ENCODE measurements around the gene PLA2G6. TPM values are rescaled to one million over a fixed set of nuclear protein-coding genes. Genes with fewer than 3 reads are reported as not detected.

The PLA2G6 gene
- total and polyA plus RNA-seq, 2 of the 4 experiments (the other 2 are of a cell fraction): 6.1 to 10.3 TPM

DNA sequence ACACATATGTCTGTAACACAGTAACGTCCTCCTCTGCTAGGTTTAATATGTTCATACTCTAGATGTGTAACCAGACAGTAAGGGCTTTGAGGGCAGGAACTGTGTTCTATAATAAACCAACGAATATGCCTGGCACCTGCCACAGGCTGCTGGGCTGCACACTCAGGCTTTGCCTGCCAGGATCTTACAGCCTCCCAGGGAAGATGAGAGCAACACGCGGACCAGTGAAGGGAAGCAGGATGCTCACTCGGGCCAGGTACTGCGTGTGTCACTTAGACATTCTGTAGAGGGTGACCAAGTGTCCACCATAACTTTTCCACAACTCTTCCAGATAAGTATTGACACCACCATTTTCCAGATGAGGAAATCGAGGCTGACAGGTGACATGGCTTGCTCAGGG is 49.5 kb downstream of the PLA2G6 start:
- H2BK120ac ChIP-seq (ENCODE audit: low read depth, low read length): no peak overlapping the region
- no peak overlapping the region for H2AFZ ChIP-seq (replicated peaks; ENCODE audit: low read length, poor library complexity)
- H3K23ac ChIP-seq (ENCODE audit: low read depth, low read length): no peak overlapping the region
- H3K56ac ChIP-seq (ENCODE audit: extremely low read depth, insufficient read depth, low read length): no peak overlapping the region
- H4K20me1 ChIP-seq (ENCODE audit: insufficient read depth, low read length): no peaks in the 10 kb centered on the region
- intact Hi-C loops (cut with micrococcal nuclease) (no loop called here), in situ Hi-C loops (cut with MboI; ENCODE audit: low sequenced_read_pairs) (no loop called here), dilution Hi-C loops (cut with HindIII; ENCODE audit: low sequenced_read_pairs, unreplicated experiment) (no loop called here)
- no peak overlapping the region for H2BK20ac ChIP-seq (ENCODE audit: low read depth, low read length)
- no peaks in the 10 kb centered on the region for H3K27me3 ChIP-seq (ENCODE audit: control insufficient read depth, insufficient read depth, low read length)
- ATAC-seq (ENCODE audit: low read depth) (no peak), DNase-seq (no peak)
- H2BK5ac ChIP-seq (ENCODE audit: low read depth, low read length, poor library complexity, severe bottlenecking): no peak overlapping the region
- H3K4ac ChIP-seq (ENCODE audit: low read depth, low read length): no peak overlapping the region
- H3K4me2 ChIP-seq (ENCODE audit: low read depth, low read length): no peak overlapping the region
- no peak overlapping the region for H2BK15ac ChIP-seq (ENCODE audit: low read depth, low read length)
- no peak overlapping the region for H3K27ac ChIP-seq (ENCODE audit: insufficient read depth, low read length)
- H3K36me3 ChIP-seq (ENCODE audit: control insufficient read depth, insufficient read depth, low read length): no peaks in the 10 kb centered on the region
- peaks cover 2% of the 10 kb centered on the region; the same call in 1 of the 2 replicates for H3K9me1 ChIP-seq (ENCODE audit: insufficient read depth, low read length)
- H3K9me3 ChIP-seq (ENCODE audit: control insufficient read depth, insufficient read depth, low read length): no peaks in the 10 kb centered on the region
- TF ChIP-seq MAZ (IDR thresholded peaks at IDR 0.05; ENCODE audit: borderline replicate concordance, low read depth, low read length): no peak
- no peak for TF ChIP-seq CHD1 (IDR thresholded peaks at IDR 0.05; ENCODE audit: low read depth, low read length)
- TF ChIP-seq NFE2L2 (IDR thresholded peaks at IDR 0.05; ENCODE audit: low read depth, low read length): no peak
- no peak for TF ChIP-seq BHLHE40 (IDR thresholded peaks at IDR 0.05; ENCODE audit: low read depth, low read length)
- TF ChIP-seq FOS (IDR thresholded peaks at IDR 0.05; ENCODE audit: low read depth, low read length): no peak
- TF ChIP-seq, protein P1, sequence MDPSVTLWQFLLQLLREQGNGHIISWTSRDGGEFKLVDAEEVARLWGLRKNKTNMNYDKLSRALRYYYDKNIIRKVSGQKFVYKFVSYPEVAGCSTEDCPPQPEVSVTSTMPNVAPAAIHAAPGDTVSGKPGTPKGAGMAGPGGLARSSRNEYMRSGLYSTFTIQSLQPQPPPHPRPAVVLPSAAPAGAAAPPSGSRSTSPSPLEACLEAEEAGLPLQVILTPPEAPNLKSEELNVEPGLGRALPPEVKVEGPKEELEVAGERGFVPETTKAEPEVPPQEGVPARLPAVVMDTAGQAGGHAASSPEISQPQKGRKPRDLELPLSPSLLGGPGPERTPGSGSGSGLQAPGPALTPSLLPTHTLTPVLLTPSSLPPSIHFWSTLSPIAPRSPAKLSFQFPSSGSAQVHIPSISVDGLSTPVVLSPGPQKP (IDR thresholded peaks at IDR 0.05; ENCODE audit: borderline replicate concordance, low read depth, low read length): no peak
- TF ChIP-seq MXI1 (IDR thresholded peaks at IDR 0.05; ENCODE audit: borderline replicate concordance, low read depth, low read length): no peak
- no peak for TF ChIP-seq RAD21 (IDR thresholded peaks at IDR 0.05; ENCODE audit: low read length)
- no peak overlapping the region for H4K8ac ChIP-seq (ENCODE audit: low read depth in 2 of 2, low read length in 2 of 2)
- no peak overlapping the region for H3K18ac ChIP-seq (ENCODE audit: low read depth, low read length)
- no peak overlapping the region for H4K91ac ChIP-seq (ENCODE audit: insufficient read depth, low read depth, low read length)
- no peaks in the 10 kb centered on the region for H3K79me1 ChIP-seq (ENCODE audit: low read depth in 1 of 2, low read length in 2 of 2)
- H2AK9ac ChIP-seq (replicated peaks; ENCODE audit: low read depth, low read length, poor library complexity): no peak overlapping the region
- WGBS, 2 experiments (ENCODE audit: extremely low coverage in 2 of 2, insufficient read length in 1 of 2): no CpG with 5 or more reads among the region's 7 CpGs
- peaks cover 2% of the 10 kb centered on the region for H3K4me1 ChIP-seq (ENCODE audit: control insufficient read depth, insufficient read depth, low read length)
- CTCF ChIA-PET: no interaction called here
- no peak overlapping the region for H4K5ac ChIP-seq (ENCODE audit: low read depth, low read length)
- H3K14ac ChIP-seq (replicated peaks; ENCODE audit: low read depth, low read length): no peak overlapping the region
- no peak overlapping the region for H2AK5ac ChIP-seq (ENCODE audit: low read depth, low read length)
- H3K9ac ChIP-seq (ENCODE audit: low read depth, low read length): no peak overlapping the region
- no peak overlapping the region for H3K4me3 ChIP-seq (ENCODE audit: insufficient read depth, low read depth, low read length)
- POLR2A ChIA-PET (ENCODE audit: unreplicated experiment): no interaction called here
- no TSS peak for BruUV-seq (replicated peaks)

All from IMR-90 (cell line).